ENCODE data around the gene ADAM11. TPM values are rescaled to one million over a fixed set of nuclear protein-coding genes. Genes with fewer than 3 reads are reported as not detected.

Gene ADAM11, protein sequence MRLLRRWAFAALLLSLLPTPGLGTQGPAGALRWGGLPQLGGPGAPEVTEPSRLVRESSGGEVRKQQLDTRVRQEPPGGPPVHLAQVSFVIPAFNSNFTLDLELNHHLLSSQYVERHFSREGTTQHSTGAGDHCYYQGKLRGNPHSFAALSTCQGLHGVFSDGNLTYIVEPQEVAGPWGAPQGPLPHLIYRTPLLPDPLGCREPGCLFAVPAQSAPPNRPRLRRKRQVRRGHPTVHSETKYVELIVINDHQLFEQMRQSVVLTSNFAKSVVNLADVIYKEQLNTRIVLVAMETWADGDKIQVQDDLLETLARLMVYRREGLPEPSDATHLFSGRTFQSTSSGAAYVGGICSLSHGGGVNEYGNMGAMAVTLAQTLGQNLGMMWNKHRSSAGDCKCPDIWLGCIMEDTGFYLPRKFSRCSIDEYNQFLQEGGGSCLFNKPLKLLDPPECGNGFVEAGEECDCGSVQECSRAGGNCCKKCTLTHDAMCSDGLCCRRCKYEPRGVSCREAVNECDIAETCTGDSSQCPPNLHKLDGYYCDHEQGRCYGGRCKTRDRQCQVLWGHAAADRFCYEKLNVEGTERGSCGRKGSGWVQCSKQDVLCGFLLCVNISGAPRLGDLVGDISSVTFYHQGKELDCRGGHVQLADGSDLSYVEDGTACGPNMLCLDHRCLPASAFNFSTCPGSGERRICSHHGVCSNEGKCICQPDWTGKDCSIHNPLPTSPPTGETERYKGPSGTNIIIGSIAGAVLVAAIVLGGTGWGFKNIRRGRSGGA
- total RNA-seq, result 0.29 and 0.53 TPM in 2 replicates

GRCh38 chr17:44758414-44759085 lies at the start of gene ADAM11:
TSS of gene ADAM11 (plus strand) at chr17:44758988. CDS start at chr17:44759200, 212 bp downstream.

GRCh38 chr17:44829523-44830358 lies 71.0 kb downstream of the ADAM11 start, which contains the start of gene GJC1:
TSS of gene GJC1 (minus strand) at chr17:44830287. CDS start at chr17:44805817, 24,470 bp downstream.

Other genes with a start within 250 kb of the ADAM11 start
- 9.8 and 11.3 TPM in 2 replicates for gene FZD2, start 201.5 kb upstream of the ADAM11 start, total RNA-seq
- not detected in 2 replicates for gene MEIOC, start 102.5 kb upstream of the ADAM11 start, total RNA-seq
- gene CCDC43, start 69.2 kb upstream of the ADAM11 start, total RNA-seq, result 21.0 and 28.4 TPM in 2 replicates
- 7.8 and 9.5 TPM in 2 replicates for gene DBF4B, start 50.3 kb upstream of the ADAM11 start, total RNA-seq
- gene GJC1, start 71.3 kb downstream of the ADAM11 start, total RNA-seq, result 11.0 and 24.3 TPM in 2 replicates
- not detected in 2 replicates for gene HIGD1B, start 88.9 kb downstream of the ADAM11 start, total RNA-seq
- 63.1 and 67.2 TPM in 2 replicates for gene EFTUD2, start 140.5 kb downstream of the ADAM11 start, total RNA-seq
- 0.29 and 0.53 TPM in 2 replicates for gene GFAP, start 156.5 kb downstream of the ADAM11 start, total RNA-seq
- 11.2 and 12.4 TPM in 2 replicates for gene KIF18B, start 188.8 kb downstream of the ADAM11 start, total RNA-seq
- 3.2 and 9.0 TPM in 2 replicates for gene C1QL1, start 209.3 kb downstream of the ADAM11 start, total RNA-seq